Esophagus squamous epithelium (tissue), 5 donors: ENCODE data around the gene TIAL1. TPM values are rescaled to one million over a fixed set of nuclear protein-coding genes. Genes with fewer than 3 reads are reported as not detected.
"Not testable (repeated sequence)": the region's sequence is repeated elsewhere in the genome, so short reads cannot be mapped to it uniquely, and the experiment has no call there.

Experiments
- DNase-seq: peaks from one replicate; lab custom pipeline; 2025; lab: John Stamatoyannopoulos, UW
- H3K27ac ChIP-seq, 4 donors: fragments of 200-600 bp; sonication (generic); one replicate each; pipeline ENCODE4 v1.5.1; 2016 to 2019; ENCODE audit warnings: mild to moderate bottlenecking in 1 of 4
- H3K27me3 ChIP-seq, 4 donors: fragments of 200-600 bp; sonication (generic); 1 replicate in 3 of 4; 2 replicates in 1 of 4; pipeline versions ENCODE4 v1.5.1 to v1.6.0; 2017 to 2021; ENCODE audit warnings: antibody characterized with exemption in 1 of 4
- H3K36me3 ChIP-seq, 3 donors: fragments of 200-600 bp; sonication (generic); one replicate each; pipeline ENCODE4 v1.5.1; 2016 to 2019
- H3K4me1 ChIP-seq, 3 donors: fragments of 200-600 bp; sonication (generic); one replicate each; pipeline ENCODE4 v1.5.1; 2017 to 2019
- H3K4me3 ChIP-seq, 4 donors: fragments of 200-600 bp; sonication (generic); 1 replicate in 3 of 4; 2 replicates in 1 of 4; pipeline ENCODE4 v1.5.1; 2016 to 2019; ENCODE audit warnings: mild to moderate bottlenecking in 2 of 4, moderate library complexity in 1 of 4
- H3K9me3 ChIP-seq, 3 donors: fragments of 200-600 bp; sonication (generic); one replicate each; pipeline ENCODE4 v1.5.1; 2016 to 2019
- POLR2A ChIP-seq, 4 donors: fragments of 450-650 bp; IDR thresholded peaks; one replicate each; pipeline ENCODE4 v1.6.1; 2017; ENCODE audit warnings: antibody characterized with exemption in 4 of 4, mild to moderate bottlenecking in 4 of 4, moderate library complexity in 3 of 4
- WGBS, 2 donors: methylation state at CpG; one replicate each; pipeline ENCODE4 v1.1.5; 2018; 5-methylcytosine and 5-hydroxymethylcytosine counted together
- intact Hi-C: fragments of 100-400 bp; cut with DNase I; formaldehyde crosslinking; loops from one replicate; pipeline ENCODE4 v1.15.0; 2022
- total RNA-seq, 4 donors: library from RNA; depleted of rRNA; stranded (reverse); fragments of >200 nt; gene quantifications; one replicate each; pipeline ENCODE4 v1.1.0, GENCODE V29; 2016
- TF ChIP-seq, protein P1 (sequence below), 6 experiments: fragments of 450-650 bp in 4 of 6; fragments of 200-600 bp in 2 of 6; sonication (generic) in 2 of 6; IDR thresholded peaks; one replicate each; pipeline ENCODE4 v1.5.1; 2016 to 2019; ENCODE audit warnings: antibody characterized with exemption in 6 of 6, mild to moderate bottlenecking in 4 of 6, moderate library complexity in 4 of 6
- donor health status: DM: yes; HTN: yes; CAD: no.

TIAL1 gene
- total RNA-seq, 4 donors from 2014 or later = 50.1 to 84.5 (median 65.2) TPM

- H3K4me1 ChIP-seq = peaks cover 5 to 51% (median 18%) of the 10 kb centered on the region in 3 donors
- peaks cover 0 to 4% (median 0%) of the 10 kb centered on the region in 3 donors for H3K36me3 ChIP-seq
- no peak overlapping the region for H3K4me3 ChIP-seq
- DNase-seq = no peak
- no peak overlapping the region for H3K27ac ChIP-seq
- 81 to 89% methylated on average over 3 of the region's 3 CpGs for WGBS, 2 donors
- TF ChIP-seq POLR2A (IDR thresholded peaks at IDR 0.05) = no peak
- TF ChIP-seq, protein P1, sequence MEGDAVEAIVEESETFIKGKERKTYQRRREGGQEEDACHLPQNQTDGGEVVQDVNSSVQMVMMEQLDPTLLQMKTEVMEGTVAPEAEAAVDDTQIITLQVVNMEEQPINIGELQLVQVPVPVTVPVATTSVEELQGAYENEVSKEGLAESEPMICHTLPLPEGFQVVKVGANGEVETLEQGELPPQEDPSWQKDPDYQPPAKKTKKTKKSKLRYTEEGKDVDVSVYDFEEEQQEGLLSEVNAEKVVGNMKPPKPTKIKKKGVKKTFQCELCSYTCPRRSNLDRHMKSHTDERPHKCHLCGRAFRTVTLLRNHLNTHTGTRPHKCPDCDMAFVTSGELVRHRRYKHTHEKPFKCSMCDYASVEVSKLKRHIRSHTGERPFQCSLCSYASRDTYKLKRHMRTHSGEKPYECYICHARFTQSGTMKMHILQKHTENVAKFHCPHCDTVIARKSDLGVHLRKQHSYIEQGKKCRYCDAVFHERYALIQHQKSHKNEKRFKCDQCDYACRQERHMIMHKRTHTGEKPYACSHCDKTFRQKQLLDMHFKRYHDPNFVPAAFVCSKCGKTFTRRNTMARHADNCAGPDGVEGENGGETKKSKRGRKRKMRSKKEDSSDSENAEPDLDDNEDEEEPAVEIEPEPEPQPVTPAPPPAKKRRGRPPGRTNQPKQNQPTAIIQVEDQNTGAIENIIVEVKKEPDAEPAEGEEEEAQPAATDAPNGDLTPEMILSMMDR (IDR thresholded peaks at IDR 0.05) = no peak
- H3K27me3 ChIP-seq = no peaks in the 10 kb centered on the region
- intact Hi-C loops = no loop called here
- no peaks in the 10 kb centered on the region for H3K9me3 ChIP-seq
Observed at GRCh38 chr10:119535305-119535704, 61.5 kb downstream of the TIAL1 start.

DNA sequence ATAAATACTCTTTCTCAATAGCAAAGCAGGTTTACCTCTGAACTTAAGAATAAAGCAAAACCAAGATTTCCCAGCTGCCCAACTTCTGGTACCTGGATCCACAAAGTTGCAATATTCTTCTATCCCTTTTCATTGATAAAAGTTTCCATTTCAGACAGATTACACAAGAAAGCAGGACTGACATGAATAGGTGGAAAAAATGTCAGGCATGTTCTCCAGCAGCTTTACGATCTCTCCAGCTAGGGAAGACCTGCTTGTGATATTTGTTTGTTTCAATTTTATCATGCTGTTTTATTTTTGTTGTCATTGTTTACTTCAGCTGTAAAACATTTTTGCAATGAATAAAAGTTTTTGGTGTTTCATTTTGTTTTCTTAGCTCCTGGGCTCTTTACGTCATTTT is 63.3 kb downstream of the TIAL1 start:
- WGBS, 2 donors = 90 to 94% methylated on average over 2 of the region's 2 CpGs
- no peak for DNase-seq
- TF ChIP-seq, protein P1 (IDR thresholded peaks at IDR 0.05) = no peak
- no peak for TF ChIP-seq POLR2A (IDR thresholded peaks at IDR 0.05)
- peaks cover 0 to 4% (median 0%) of the 10 kb centered on the region in 3 donors for H3K36me3 ChIP-seq
- intact Hi-C loops = no loop called here
- no peak overlapping the region for H3K4me3 ChIP-seq
- H3K27me3 ChIP-seq = no peaks in the 10 kb centered on the region
- no peaks in the 10 kb centered on the region for H3K9me3 ChIP-seq
- H3K27ac ChIP-seq = no peak overlapping the region
- H3K4me1 ChIP-seq = peaks cover 2 to 44% (median 7%) of the 10 kb centered on the region in 3 donors

DNA sequence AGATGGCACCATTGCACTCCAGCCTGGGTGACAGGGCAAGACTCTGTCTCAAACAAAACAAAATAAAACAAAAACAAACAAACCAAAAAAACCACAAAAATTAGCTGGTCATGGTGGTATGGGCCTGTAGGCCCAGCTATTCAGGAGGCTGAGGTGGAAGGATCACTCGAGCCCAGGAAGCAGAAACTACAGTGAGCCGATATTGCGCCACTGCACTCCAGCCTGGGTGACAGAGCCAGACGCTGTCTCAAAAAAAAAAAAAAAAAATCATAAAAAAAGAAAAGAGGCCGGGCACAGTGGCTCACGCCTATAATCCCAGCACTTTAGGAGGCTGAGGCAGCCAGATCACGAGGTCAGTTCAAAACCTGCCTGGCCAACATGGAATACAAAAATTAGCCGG is 64.0 kb downstream of the TIAL1 start:
- H3K4me3 ChIP-seq, H3K9me3 ChIP-seq, intact Hi-C loops, H3K36me3 ChIP-seq, H3K27ac ChIP-seq, H3K27me3 ChIP-seq, DNase-seq: not testable (repeated sequence)
- 81 to 85% methylated on average over 8 of the region's 8 CpGs for WGBS, 2 donors
- H3K4me1 ChIP-seq = peaks cover 0 to 38% (median 5%) of the 10 kb centered on the region in 3 donors

DNA sequence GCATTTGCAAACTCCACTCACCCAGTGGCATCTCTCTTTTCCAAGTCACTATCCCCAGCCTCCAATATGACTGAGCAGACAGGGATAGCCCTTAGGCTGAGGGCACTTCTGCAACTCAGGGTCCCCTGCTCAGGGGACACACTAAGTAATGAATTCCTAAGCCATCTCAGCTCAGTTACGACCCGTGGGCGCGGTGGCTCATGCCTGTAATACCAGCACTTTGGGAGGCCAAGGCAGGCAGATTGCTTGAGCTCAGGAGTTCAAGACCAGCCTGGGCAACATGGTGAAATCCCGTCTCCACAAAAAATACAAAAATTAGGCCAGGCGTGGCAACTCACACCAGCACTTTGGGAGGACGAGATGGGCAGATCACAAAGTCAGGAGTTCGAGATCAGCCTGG is 64.5 kb downstream of the TIAL1 start:
- H3K9me3 ChIP-seq, H3K27ac ChIP-seq, DNase-seq, H3K27me3 ChIP-seq, intact Hi-C loops, H3K4me3 ChIP-seq, H3K36me3 ChIP-seq: not testable (repeated sequence)
- WGBS, 2 donors = 89 to 94% methylated on average over 6 to 8 of the region's 8 CpGs
- H3K4me1 ChIP-seq = peaks cover 0 to 33% (median 5%) of the 10 kb centered on the region in 3 donors

GRCh38 chr10:119531067-119531466 is 65.7 kb downstream of the TIAL1 start:
- Histone ChIP-seq H3K36me3 (peaks cover 0 to under 1% (median 0%) of the 10 kb centered on the region in 3 donors), H3K4me3 (no peak overlapping the region), H3K27ac (no peak overlapping the region), H3K4me1 (peaks cover 0 to 33% (median 5%) of the 10 kb centered on the region in 3 donors), H3K9me3 (no peaks in the 10 kb centered on the region), H3K27me3 (no peaks in the 10 kb centered on the region)
- intact Hi-C loops = no loop called here
- no peak for DNase-seq
- no peak for TF ChIP-seq POLR2A (IDR thresholded peaks at IDR 0.05)
- TF ChIP-seq, protein P1 (IDR thresholded peaks at IDR 0.05) = no peak
- WGBS, 2 donors = 71 to 73% methylated on average over 1 of the region's 1 CpG

GRCh38 chr10:119528663-119529237 is 68.0 kb downstream of the TIAL1 start:
- H3K9me3 ChIP-seq, DNase-seq, H3K27me3 ChIP-seq, intact Hi-C loops, H3K27ac ChIP-seq, H3K4me3 ChIP-seq: not testable (repeated sequence)
- Histone ChIP-seq H3K36me3 (peaks cover 0 to 18% (median 3%) of the 10 kb centered on the region in 3 donors), H3K4me1 (peaks cover 0 to 37% (median 5%) of the 10 kb centered on the region in 3 donors)
- 57 to 76% methylated on average over 6 to 8 of the region's 8 CpGs for WGBS, 2 donors
